GM19023 (cell line): ENCODE measurements around the gene CNBP.
"Not testable (repeated sequence)": the region's sequence is repeated elsewhere in the genome, so short reads cannot be mapped to it uniquely, and the experiment has no call there.

ENCODE experiments used
- ATAC-seq: cut with Tn5 transposase; IDR thresholded peaks from one replicate; pipeline ENCODE4 v1.9.1; 2021; ENCODE audit warnings: mild to moderate bottlenecking, moderate library complexity; ENCODE audit not compliant: unreplicated experiment

CNBP gene

DNA sequence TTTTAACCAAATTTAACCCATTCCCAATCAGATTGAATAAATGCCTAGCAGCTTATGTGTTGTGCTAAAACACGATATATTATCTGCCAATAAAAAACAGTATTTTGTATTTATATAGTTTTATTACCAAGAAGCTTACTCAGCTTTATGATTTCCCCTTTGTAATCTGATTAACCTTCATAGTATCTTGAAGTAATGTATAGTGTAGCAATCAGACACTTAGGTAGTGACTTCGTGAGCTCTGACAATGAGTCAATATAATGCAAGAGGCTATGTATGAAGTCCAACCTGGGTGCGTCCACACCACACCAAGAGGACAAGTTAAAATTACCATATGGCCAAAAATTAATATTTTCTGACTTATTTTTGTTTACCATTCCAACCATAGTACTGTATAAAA is 2.1 kb upstream of the CNBP start:
- no peak for ATAC-seq

GRCh38 chr3:129184784-129185542 is 1.3 kb upstream of the CNBP start:
- not testable (repeated sequence) for ATAC-seq

DNA sequence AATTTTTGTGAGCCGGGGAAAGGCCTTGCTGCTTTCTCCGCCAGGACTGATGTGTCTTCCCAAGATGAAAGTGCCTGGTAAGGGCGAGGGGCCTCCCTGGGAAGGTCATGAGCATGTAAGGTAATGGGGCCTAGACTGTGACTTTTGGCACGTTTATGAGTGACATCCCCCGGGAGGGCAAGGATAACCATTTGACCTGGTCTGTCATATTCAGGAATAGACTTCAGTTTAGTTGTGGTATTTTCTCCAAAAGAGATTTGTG is 631 bp upstream of the CNBP start:
- ATAC-seq: peak; percentile 13

DNA sequence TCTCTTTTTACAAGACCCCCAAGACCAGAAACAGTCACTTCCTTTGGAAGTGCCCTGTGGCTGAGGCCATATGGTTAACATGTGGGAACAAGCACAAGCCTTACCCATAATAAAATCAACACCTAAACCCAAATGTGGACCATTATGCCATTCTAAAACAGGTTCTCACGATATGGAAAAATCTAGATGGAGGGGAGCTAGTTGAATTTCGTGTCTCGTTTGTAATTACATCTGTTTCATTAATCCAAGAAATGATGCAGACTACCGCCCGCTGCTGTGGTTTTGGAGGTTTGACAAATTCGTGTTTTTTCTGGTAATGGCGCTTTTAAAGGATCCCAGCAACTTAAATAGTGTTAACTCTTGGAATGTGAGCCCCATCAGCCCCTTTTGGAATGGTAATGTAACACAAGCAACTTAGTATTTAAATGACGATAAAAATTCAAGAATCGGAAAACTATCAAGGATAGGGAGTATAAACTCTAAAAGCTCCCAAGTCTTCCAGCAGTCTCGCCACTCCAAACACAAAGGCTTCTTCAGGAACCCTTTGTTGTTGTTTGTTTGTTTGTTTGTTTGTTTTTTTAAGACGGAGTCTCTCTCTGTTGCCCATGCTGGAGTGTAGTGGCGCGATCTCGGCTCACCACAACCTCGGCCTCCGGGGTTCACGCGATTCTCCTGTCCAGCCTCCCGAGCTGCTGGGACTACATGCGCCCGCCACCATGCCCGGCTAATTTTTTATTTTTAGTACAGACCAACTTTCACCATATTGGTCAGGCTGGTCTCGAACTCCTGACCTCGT is 1.1 kb downstream of the CNBP start:
- peak; percentile 2 for ATAC-seq

- ATAC-seq: no peak
Observed at GRCh38 chr3:129181819-129182218, 1.9 kb downstream of the CNBP start.

DNA sequence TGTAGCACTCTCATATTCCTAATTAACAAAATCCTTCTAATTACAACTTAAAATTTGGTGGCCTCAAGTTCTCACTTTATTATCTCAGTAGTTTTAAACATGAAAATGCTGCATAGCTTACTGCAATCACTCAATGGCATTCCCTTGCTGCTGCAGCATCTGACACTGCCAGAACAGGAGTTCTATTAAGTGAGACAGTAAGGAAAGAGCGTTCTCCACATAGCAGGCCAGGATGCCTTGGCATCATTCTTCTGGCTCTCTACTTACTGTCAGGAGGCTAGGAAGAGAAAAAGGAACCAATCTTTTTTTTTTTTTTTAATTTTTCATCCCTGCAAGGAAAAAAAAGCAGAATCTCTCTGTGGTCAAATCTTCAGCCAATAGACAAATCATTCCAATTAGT is 3.2 kb downstream of the CNBP start:
- no peak for ATAC-seq

GRCh38 chr3:129176051-129176450 is 7.6 kb downstream of the CNBP start:
- no peak for ATAC-seq

DNA sequence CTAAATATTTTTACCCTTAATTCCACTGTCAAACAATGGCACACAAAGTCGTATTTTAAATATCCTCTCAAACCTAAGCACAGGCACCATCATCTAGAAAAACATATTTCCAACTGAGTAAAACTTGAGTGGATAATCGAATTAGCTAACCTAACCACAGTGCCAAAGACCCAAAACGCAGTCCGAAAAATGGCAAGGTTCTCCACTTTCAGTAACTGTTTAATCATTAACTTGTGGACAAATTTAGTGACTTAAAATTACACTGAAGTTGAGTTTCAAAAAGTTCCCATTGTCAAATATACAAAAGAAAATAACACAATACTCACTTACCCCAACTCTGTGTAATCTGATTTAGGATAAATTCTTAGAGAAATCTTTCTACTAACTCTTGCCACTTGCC is 10.0 kb downstream of the CNBP start:
- ATAC-seq: no peak

DNA sequence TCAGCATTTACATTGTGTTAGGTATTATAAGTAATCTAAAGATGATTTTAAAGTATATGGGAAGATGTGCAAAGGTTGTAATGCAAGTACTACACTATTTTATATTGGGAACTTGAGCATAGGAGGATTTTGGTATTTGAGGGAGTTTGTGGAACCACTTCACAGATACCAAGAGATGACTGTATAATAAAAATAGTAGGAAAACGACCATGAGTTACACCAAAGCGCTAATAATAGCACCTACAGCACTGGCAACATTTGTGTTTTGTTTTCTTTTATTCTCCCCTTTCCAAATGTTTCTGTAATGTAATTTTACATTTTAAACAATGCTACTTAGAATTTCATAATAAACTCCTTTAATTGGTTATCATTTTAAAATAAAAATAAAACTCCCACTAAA is 10.5 kb downstream of the CNBP start:
- no peak for ATAC-seq

GRCh38 chr3:129166579-129167332 is 16.9 kb downstream of the CNBP start:
- ATAC-seq: no peak

DNA sequence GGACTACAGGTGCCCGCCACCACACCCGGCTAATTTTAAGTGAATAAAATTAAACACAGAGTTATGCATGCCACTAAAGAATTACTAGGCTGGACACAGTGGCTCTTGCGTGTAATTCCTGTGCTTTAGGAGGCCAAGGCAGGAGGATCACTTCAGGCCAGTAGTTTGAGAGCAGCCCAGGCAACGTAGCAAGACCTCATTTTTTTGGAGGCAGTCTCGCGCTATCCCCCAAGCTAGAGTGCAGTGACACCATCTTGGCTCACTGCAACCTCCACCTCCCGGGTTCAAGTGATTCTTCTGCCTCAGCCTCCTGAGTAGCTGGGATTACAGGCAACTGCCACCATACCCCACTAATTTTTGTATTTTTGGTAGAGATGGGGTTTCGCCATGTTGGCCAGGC is 18.1 kb downstream of the CNBP start:
- not testable (repeated sequence) for ATAC-seq

DNA sequence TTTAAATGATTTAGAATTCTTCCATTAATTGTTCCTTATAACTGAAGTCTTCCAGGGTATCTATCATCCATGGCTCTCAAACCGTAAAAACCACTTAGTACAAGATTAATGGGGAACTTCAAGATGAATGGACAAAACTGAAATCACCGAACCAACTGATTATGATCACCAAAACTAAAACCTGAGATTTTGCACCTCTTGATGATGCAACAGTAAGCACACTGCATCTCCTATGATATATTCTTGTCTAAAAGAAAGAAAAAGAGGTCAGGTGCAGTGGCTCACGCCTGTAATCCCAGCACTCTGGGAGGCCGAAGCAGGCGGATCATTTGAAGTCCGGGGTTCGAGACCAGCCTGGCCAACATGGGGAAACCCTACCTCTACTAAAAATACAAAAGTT is 19.2 kb downstream of the CNBP start:
- no peak for ATAC-seq

- ATAC-seq: no peak
Observed at GRCh38 chr3:129162729-129163579, 20.7 kb downstream of the CNBP start.

GRCh38 chr3:129161860-129162271 is 21.8 kb downstream of the CNBP start:
- no peak for ATAC-seq

- ATAC-seq: peak; percentile 78
Observed at GRCh38 chr3:129160891-129161859, 22.5 kb downstream of the CNBP start, which contains the start of gene ISY1. TSS of gene ISY1 (minus strand) at chr3:129161063. CDS start at chr3:129160975, 88 bp downstream.

DNA sequence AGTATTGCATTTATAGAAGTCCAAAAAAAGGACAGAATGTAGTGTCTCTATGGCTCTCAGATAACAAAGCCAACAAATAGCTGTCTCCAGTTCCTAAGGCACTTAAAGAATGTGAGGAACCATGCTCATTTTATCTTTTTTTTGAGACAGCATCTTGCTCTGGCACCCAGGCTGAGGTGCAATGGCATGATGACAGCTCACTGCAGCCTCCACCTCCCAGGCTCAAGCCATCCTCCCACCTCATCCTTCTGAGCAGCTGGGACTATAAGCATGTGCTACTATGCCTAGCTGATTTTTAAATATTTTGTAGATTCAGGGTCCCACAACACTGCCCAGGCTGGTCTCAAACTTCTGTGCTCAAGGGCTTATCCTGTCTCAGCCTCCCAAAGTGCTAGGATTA is 38.9 kb downstream of the CNBP start:
- no peak for ATAC-seq

GRCh38 chr3:129141011-129141410 is 42.7 kb downstream of the CNBP start:
- not testable (repeated sequence) for ATAC-seq

DNA sequence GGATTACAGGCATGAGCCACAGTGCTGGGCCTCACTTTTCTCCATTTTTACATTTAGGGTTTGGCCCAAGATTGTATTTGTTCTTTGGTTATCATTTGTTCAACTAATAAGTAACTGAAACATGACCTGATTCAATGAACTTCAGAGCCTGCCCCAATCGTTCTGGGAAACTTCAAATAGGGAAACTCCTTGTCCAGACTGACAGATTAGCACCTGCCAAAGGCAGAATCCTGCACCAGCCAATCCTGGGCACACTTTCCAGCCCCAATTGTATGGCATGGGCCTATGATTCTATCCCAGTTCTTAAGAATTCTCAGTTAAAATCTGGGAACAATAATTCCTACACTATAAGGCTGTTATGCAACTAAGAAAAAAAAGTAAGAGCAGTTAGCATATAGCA is 43.8 kb downstream of the CNBP start:
- ATAC-seq: no peak

DNA sequence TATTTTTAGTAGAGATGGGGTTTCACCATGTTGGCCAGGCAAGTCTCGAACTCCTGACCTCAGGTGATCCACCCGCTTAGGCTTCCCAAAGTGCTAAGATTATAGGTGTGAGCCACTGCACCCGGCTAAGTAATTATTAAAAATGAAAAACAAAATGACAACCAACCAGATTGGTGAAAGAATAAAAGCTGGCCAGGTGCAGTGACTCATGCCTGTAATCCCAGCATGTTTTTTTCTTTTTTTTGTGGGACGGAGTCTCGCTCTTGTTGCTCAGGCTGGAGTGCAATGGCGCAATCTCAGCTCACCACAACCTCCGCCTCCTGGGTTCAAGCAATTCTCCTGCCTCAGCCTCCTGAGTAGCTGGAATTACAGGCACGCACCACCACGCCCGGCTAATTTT is 47.4 kb downstream of the CNBP start:
- not testable (repeated sequence) for ATAC-seq
